ENCODE data around the gene TMPRSS3.

The TMPRSS3 gene

GRCh38 chr21:42331660-42332059, 64.2 kb downstream of the TMPRSS3 start:
- no peak for DNase-seq (ENCODE audit: low read depth)

- no peak for DNase-seq (ENCODE audit: low read depth)
Measured at GRCh38 chr21:42330380-42331371, 65.2 kb downstream of the TMPRSS3 start.

- DNase-seq (ENCODE audit: low read depth) = no peak
Measured at GRCh38 chr21:42324896-42325295, 71.0 kb downstream of the TMPRSS3 start.
